Inferior parietal cortex (tissue), 1 donor: Measurements from ENCODE around the gene TCP11L2.
"Not testable (repeated sequence)": the region's sequence is repeated elsewhere in the genome, so short reads cannot be mapped to it uniquely, and the experiment has no call there.

Source experiments
- DNase-seq: peaks from one replicate; pipeline ENCODE4 v3.0.0-alpha.2; 2016; ENCODE audit errors: extremely low spot score

TCP11L2 gene

DNA sequence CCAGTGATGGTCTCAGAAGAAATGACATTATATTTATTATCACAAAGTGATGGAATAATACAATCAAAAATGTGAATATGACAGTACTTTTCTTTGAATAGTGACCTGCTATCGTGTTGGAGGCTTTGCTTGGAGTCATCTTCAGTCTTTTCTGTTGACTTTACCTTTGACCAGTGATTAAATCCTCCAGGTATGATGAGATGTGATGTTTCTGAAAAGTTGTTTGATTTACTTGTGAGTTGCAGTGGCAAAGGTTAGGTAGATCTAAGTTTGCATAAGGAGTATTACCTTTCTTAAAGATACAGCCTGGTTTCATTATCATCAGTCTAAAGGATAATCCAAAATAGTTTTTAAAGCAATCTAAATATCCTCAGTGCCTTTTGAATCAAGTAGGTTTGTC is 4.6 kb downstream of the TCP11L2 start:
- DNase-seq = no peak

GRCh38 chr12:106308121-106308520 is 5.6 kb downstream of the TCP11L2 start:
- no peak for DNase-seq

GRCh38 chr12:106308611-106309010 is 6.1 kb downstream of the TCP11L2 start:
- DNase-seq = no peak

- no peak for DNase-seq
Measured at GRCh38 chr12:106309671-106310505, 7.4 kb downstream of the TCP11L2 start.

DNA sequence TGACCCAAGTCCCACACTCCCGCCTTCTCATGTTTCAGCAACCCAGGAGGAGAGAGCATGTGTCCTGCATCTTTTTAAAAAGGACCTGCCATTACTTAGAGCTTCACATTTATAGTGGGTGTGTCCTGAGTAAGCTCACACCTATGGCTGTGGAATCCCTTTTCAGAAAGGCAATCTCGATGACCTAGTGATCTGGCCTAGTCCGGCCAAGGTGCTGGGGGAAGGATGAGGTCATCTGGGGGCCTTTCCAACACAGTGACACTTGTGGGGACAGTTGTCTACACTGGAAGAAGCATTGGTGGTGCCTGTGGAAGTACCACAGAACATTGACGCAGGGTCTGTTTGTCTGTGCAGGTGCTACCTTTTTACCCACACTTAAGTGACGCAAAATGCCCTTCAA is 8.2 kb downstream of the TCP11L2 start:
- no peak for DNase-seq

GRCh38 chr12:106311139-106311538 is 8.6 kb downstream of the TCP11L2 start:
- no peak for DNase-seq

DNA sequence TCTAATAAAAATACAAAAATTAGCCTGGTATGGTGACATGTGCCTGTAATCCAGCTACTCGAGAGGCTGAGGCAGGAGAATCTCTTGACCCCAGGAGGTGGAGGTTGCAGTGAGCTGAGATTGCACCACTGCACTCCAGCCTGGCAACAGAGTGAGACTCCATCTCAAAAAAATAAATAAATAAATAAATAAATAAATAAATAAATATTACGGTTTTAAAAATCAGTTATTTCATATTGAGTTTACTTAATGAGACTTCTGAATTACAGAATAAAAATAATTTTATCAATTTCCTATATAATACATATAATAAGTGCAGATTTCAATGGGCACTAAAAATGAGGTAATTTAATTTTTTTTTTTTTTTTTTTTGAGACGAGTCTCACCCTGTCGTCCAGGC is 10.9 kb downstream of the TCP11L2 start:
- DNase-seq = not testable (repeated sequence)

- DNase-seq = no peak
Measured at GRCh38 chr12:106315523-106315922, 13.0 kb downstream of the TCP11L2 start.

- no peak for DNase-seq
Measured at GRCh38 chr12:106317406-106318082, 15.0 kb downstream of the TCP11L2 start.

- no peak for DNase-seq
Measured at GRCh38 chr12:106321139-106321850, 18.8 kb downstream of the TCP11L2 start.

- DNase-seq = no peak
Measured at GRCh38 chr12:106323537-106323936, 21.0 kb downstream of the TCP11L2 start.

- DNase-seq = no peak
Measured at GRCh38 chr12:106327309-106327869, 24.9 kb downstream of the TCP11L2 start.

- no peak for DNase-seq
Measured at GRCh38 chr12:106328735-106329134, 26.2 kb downstream of the TCP11L2 start.

GRCh38 chr12:106329231-106329982 is 26.9 kb downstream of the TCP11L2 start:
- DNase-seq = peak; percentile 36

DNA sequence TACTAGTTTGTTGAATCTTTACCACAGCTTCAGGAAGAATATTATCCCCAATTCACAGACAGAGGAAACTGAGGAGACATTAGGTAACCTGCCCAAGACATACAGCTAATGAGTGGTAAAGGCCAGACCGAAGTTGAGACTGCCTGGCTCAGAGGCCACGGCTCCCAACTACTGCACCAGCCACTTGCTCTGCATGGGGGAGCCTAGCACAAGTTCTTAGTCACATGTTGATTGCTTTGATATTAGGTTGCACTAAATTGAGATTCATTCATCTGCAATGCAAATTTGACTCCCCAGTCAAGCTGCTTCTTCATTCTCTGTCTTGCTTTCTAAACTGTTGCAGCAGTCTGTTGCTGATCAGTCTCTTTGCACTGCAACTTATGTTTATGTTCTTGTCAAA is 29.1 kb downstream of the TCP11L2 start:
- no peak for DNase-seq

- no peak for DNase-seq
Measured at GRCh38 chr12:106332536-106332935, 30.0 kb downstream of the TCP11L2 start.

GRCh38 chr12:106333010-106333409 is 30.5 kb downstream of the TCP11L2 start:
- DNase-seq = no peak

DNA sequence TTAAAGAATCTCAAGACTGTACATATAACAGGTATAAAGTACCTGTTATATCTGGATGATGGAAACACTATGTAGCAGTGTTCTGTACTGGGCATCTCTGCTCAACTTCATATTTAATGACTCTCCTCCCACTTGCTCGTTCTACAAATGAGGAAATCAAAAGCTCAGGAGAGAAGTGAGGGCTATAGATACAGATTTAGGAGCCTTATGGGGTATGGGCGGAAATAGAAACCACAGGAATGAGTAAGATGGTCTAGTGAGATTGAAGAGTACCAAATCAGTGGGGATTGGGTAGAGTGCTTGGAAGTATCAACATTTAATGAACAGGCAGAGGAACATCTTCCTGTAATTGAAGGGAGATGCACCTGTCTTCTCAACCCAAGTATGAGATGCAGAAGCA is 31.2 kb downstream of the TCP11L2 start:
- no peak for DNase-seq

- no peak for DNase-seq
Measured at GRCh38 chr12:106341086-106341877, 38.7 kb downstream of the TCP11L2 start.

DNA sequence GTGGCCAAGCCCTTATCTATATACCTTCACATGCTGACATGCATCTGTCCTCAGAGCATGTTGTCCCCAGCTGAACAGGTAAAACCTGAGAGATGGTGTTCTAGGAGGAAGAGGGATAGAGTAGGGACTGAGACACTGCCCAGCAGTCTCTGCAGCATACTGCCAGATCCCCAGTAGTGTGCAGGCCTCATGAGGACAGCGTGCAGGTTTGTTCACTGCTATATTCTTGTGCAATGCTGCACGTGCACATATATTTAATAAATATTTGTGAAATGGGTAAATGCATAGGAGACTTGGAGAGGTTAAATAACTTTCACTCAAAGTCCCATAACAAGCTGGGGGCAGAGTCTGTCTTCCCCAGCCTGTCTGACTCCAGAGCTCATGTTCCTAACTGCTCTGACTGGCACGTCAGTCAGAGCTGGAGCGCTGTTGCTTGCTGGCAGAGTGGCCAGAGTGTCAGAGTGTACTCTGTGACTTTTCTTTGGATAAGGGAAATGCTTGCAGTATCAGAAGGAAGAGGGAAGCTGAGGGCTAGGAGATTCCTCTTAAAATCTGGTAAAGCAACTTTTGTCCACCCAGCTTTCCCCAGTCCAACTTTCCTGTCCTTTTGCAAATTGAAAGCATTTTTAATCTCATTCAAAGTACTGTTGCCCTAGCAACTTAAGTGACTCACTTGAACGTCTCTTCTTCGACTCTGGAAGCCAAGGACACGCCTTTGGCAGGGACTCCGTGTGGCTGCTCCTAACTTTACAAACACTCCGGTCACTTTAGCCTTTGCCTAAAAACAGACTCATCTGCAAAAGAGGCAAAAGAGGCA is 40.1 kb downstream of the TCP11L2 start:
- no peak for DNase-seq
